Endothelial cell of umbilical vein (primary cell): ENCODE measurements around the gene WDR37.

Source experiments
- EZH2 ChIP-seq: IDR thresholded peaks from 2 replicates; pipeline ENCODE4 v1.6.1; 2012; ENCODE audit warnings: borderline replicate concordance, low read depth, mild to moderate bottlenecking, moderate library complexity, low read length, inconsistent platforms; ENCODE audit not compliant: severe bottlenecking
- GATA2 ChIP-seq: IDR thresholded peaks from 2 replicates; pipeline ENCODE4 v1.7.0; 2011; ENCODE audit warnings: low read depth, mild to moderate bottlenecking, moderate library complexity, mixed read lengths, low read length; ENCODE audit not compliant: insufficient read length, insufficient read depth
- JUN ChIP-seq: IDR thresholded peaks from 2 replicates; pipeline ENCODE4 v1.6.1; 2011; ENCODE audit warnings: borderline replicate concordance, low read depth; ENCODE audit not compliant: insufficient read length, insufficient read depth
- MAX ChIP-seq: IDR thresholded peaks from 2 replicates; pipeline ENCODE4 v1.6.1; 2011; ENCODE audit not compliant: insufficient read depth, insufficient read length
- MYC ChIP-seq: IDR thresholded peaks from one replicate; pipeline ENCODE4 v1.6.1; 2011; ENCODE audit warnings: mild to moderate bottlenecking, low read depth, low read length
- POLR2A ChIP-seq: IDR thresholded peaks from 2 replicates; pipeline ENCODE4 v1.6.1; 2012; ENCODE audit warnings: low read depth, mild to moderate bottlenecking, control low read depth, low read length
- POLR2AphosphoS5 ChIP-seq: IDR thresholded peaks from 2 replicates; pipeline ENCODE4 v1.6.1; 2012; ENCODE audit warnings: low read depth, mild to moderate bottlenecking, control low read depth, low read length, moderate library complexity; ENCODE audit not compliant: insufficient read depth
- TF ChIP-seq, protein P1 (sequence below), 2 donors: IDR thresholded peaks; 1 replicate in 1 of 2; 2 replicates in 1 of 2; pipeline ENCODE4 v1.5.1; 2011; ENCODE audit warnings: low read length in 2 of 2, mild to moderate bottlenecking in 2 of 2, moderate library complexity in 2 of 2, control low read depth in 1 of 2, inconsistent platforms in 1 of 2, low read depth in 1 of 2; ENCODE audit not compliant: insufficient read depth in 1 of 2; ENCODE audit errors: extremely low read depth in 1 of 2

GRCh38 chr10:1086787-1087186 lies 30.6 kb downstream of the WDR37 start:
- TF ChIP-seq, protein P1, sequence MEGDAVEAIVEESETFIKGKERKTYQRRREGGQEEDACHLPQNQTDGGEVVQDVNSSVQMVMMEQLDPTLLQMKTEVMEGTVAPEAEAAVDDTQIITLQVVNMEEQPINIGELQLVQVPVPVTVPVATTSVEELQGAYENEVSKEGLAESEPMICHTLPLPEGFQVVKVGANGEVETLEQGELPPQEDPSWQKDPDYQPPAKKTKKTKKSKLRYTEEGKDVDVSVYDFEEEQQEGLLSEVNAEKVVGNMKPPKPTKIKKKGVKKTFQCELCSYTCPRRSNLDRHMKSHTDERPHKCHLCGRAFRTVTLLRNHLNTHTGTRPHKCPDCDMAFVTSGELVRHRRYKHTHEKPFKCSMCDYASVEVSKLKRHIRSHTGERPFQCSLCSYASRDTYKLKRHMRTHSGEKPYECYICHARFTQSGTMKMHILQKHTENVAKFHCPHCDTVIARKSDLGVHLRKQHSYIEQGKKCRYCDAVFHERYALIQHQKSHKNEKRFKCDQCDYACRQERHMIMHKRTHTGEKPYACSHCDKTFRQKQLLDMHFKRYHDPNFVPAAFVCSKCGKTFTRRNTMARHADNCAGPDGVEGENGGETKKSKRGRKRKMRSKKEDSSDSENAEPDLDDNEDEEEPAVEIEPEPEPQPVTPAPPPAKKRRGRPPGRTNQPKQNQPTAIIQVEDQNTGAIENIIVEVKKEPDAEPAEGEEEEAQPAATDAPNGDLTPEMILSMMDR (IDR thresholded peaks at IDR 0.05; ENCODE audit: extremely low read depth in 1 of 2, insufficient read depth in 1 of 2, low read depth in 1 of 2, low read length in 2 of 2): no peak
- TF ChIP-seq JUN: no peak
- no peak for TF ChIP-seq MAX
- TF ChIP-seq POLR2A: no peak
- TF ChIP-seq POLR2AphosphoS5: no peak
- no peak for TF ChIP-seq MYC
- no peak for TF ChIP-seq GATA2
- TF ChIP-seq EZH2: no peak
